ENCODE measurements around the gene DUSP14.

DNA sequence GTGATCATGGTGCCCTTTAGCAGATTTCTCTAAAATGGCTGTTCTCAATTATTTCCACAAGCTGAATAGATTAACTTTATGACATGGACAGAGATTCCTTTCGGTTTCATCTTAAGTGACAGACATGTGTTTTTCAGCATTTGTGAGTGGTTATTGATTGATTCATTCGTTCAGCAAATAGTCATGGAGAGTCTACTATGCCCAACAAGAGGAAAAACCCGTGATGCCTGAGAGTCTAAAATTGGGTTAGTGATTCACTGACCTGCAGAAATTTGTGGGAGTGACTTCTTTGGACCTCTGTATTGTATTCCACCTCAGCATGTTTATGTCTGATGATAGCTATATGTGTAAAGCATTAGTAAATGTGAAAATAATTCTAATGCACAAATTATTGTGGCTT lies 28.0 kb upstream of the DUSP14 start:
- TF ChIP-seq, protein P1, sequence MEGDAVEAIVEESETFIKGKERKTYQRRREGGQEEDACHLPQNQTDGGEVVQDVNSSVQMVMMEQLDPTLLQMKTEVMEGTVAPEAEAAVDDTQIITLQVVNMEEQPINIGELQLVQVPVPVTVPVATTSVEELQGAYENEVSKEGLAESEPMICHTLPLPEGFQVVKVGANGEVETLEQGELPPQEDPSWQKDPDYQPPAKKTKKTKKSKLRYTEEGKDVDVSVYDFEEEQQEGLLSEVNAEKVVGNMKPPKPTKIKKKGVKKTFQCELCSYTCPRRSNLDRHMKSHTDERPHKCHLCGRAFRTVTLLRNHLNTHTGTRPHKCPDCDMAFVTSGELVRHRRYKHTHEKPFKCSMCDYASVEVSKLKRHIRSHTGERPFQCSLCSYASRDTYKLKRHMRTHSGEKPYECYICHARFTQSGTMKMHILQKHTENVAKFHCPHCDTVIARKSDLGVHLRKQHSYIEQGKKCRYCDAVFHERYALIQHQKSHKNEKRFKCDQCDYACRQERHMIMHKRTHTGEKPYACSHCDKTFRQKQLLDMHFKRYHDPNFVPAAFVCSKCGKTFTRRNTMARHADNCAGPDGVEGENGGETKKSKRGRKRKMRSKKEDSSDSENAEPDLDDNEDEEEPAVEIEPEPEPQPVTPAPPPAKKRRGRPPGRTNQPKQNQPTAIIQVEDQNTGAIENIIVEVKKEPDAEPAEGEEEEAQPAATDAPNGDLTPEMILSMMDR (conservative IDR thresholded peaks at IDR 0.05 in 1 of 2, IDR thresholded peaks at IDR 0.05 in 1 of 2; ENCODE audit: extremely low read depth in 1 of 2, insufficient read depth in 1 of 2, low read depth in 1 of 2, low read length in 2 of 2) = no peak
- TF ChIP-seq EZH2 (IDR thresholded peaks at IDR 0.05; ENCODE audit: borderline replicate concordance, low read length) = no peak
